Measurements from ENCODE around the gene SDHAF4.
"Not testable (repeated sequence)": the region's sequence is repeated elsewhere in the genome, so short reads cannot be mapped to it uniquely, and the experiment has no call there.

SDHAF4 gene

GRCh38 chr6:70531133-70531532 lies 35.6 kb upstream of the SDHAF4 start:
- DNase-seq (ENCODE audit: low read depth in 2 of 2) = no peak
- no peak overlapping the region for H3K4me3 ChIP-seq (replicated peaks in 1 of 2; ENCODE audit: low read depth in 2 of 2, low read length in 2 of 2)
- no peak for TF ChIP-seq CTCF (IDR thresholded peaks at IDR 0.05; ENCODE audit: low read depth, low read length)

- no peak for TF ChIP-seq CTCF (IDR thresholded peaks at IDR 0.05; ENCODE audit: low read depth, low read length)
- DNase-seq (ENCODE audit: low read depth in 2 of 2) = no peak
- no peak overlapping the region for H3K4me3 ChIP-seq (replicated peaks in 1 of 2; ENCODE audit: low read depth in 2 of 2, low read length in 2 of 2)
Measured at GRCh38 chr6:70537266-70537665, 29.5 kb upstream of the SDHAF4 start.

GRCh38 chr6:70538376-70538775 lies 28.4 kb upstream of the SDHAF4 start:
- H3K4me3 ChIP-seq (replicated peaks in 1 of 2; ENCODE audit: low read depth in 2 of 2, low read length in 2 of 2) = no peak overlapping the region
- no peak for TF ChIP-seq CTCF (IDR thresholded peaks at IDR 0.05; ENCODE audit: low read depth, low read length)
- no peak for DNase-seq (ENCODE audit: low read depth in 2 of 2)

- no peak overlapping the region for H3K4me3 ChIP-seq (replicated peaks in 1 of 2; ENCODE audit: low read depth in 2 of 2, low read length in 2 of 2)
- peak; percentile 44 to 46 for DNase-seq (ENCODE audit: low read depth in 2 of 2)
- peak; percentile 29 for TF ChIP-seq CTCF (IDR thresholded peaks at IDR 0.05; ENCODE audit: low read depth, low read length)
Measured at GRCh38 chr6:70547313-70547712, 19.4 kb upstream of the SDHAF4 start.

- TF ChIP-seq CTCF (IDR thresholded peaks at IDR 0.05; ENCODE audit: low read depth, low read length) = no peak
- DNase-seq (ENCODE audit: low read depth in 2 of 2) = no peak
- H3K4me3 ChIP-seq (replicated peaks in 1 of 2; ENCODE audit: low read depth in 2 of 2, low read length in 2 of 2) = no peak overlapping the region
Measured at GRCh38 chr6:70547905-70548304, 18.8 kb upstream of the SDHAF4 start.

- TF ChIP-seq CTCF (IDR thresholded peaks at IDR 0.05; ENCODE audit: low read depth, low read length) = no peak
- no peak overlapping the region for H3K4me3 ChIP-seq (replicated peaks in 1 of 2; ENCODE audit: low read depth in 2 of 2, low read length in 2 of 2)
- DNase-seq (ENCODE audit: low read depth in 2 of 2) = no peak
Measured at GRCh38 chr6:70549327-70549726, 17.4 kb upstream of the SDHAF4 start.

- no peak overlapping the region for H3K4me3 ChIP-seq (replicated peaks in 1 of 2; ENCODE audit: low read depth in 2 of 2, low read length in 2 of 2)
- no peak for DNase-seq (ENCODE audit: low read depth in 2 of 2)
- TF ChIP-seq CTCF (IDR thresholded peaks at IDR 0.05; ENCODE audit: low read depth, low read length) = no peak
Measured at GRCh38 chr6:70551566-70551965, 15.2 kb upstream of the SDHAF4 start.

- DNase-seq (ENCODE audit: low read depth in 2 of 2); H3K4me3 ChIP-seq (replicated peaks in 1 of 2; ENCODE audit: low read depth in 2 of 2, low read length in 2 of 2): not testable (repeated sequence)
Measured at GRCh38 chr6:70552286-70552940, 14.3 kb upstream of the SDHAF4 start.

Measured in cardiac fibroblast (primary cell).